Measurements from ENCODE around the gene TRAPPC3.

Gene TRAPPC3

GRCh38 chr1:36097693-36098585, 51.3 kb downstream of the TRAPPC3 start:
- no peak for TF ChIP-seq CTCF (conservative IDR thresholded peaks at IDR 0.05; ENCODE audit: low read length)
- H3K4me3 ChIP-seq (ENCODE audit: low read length), result no peak overlapping the region
- DNase-seq (ENCODE audit: low read depth), result no peak

DNA sequence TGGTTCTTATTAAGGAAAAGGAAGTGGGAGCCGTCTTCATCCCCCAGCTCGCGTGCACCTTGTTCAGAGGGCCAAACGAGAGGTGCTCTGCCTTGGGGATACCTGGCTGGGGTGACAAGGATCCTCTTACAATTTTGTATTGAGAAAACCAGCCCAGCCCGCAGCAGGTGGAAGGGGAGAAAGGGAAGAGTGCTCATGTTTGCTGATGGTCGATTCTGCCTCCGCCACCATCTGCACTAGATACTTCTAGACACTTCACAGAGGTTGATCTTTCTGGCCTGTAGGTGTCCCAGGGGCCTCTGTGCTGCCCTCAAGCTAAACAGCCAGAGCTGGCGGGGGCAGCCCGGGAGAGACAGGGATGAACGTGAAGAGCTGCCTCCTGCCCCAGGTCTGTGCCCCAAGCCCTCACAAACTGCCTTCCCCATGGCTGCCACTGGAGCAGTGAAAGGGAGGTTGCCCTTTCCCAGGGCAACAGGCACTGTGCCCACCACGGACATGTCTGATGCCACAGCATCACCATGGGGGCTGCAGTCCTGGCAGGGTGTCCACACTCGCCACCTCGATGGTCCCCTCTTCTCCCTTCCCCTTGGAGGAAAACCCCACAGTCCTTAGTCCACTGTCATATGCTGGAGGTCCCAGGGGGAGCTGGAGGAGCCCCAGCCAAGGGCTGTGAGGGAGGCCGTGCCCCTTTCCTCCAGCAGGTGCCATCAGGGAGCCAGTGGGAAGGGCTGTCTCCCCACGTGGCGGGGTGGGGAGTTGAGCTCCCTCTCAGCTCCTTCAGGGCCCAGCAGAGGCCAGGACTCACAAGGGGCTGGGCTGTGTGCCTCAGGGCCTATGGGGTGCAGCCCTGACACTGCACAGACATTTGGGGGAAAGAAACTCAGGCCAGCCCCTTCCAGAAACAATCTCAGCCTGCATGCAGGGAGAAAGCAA, 52.5 kb downstream of the TRAPPC3 start:
- no peak for DNase-seq (ENCODE audit: low read depth)
- peak; percentile 30 for TF ChIP-seq CTCF (conservative IDR thresholded peaks at IDR 0.05; ENCODE audit: low read length)
- H3K4me3 ChIP-seq (ENCODE audit: low read length), result no peak overlapping the region

GRCh38 chr1:36095760-36096405, 53.4 kb downstream of the TRAPPC3 start:
- no peak for DNase-seq (ENCODE audit: low read depth)
- no peak for TF ChIP-seq CTCF (conservative IDR thresholded peaks at IDR 0.05; ENCODE audit: low read length)
- H3K4me3 ChIP-seq (ENCODE audit: low read length), result no peak overlapping the region

GRCh38 chr1:36094621-36095061, 54.6 kb downstream of the TRAPPC3 start:
- H3K4me3 ChIP-seq (ENCODE audit: low read length), result no peak overlapping the region
- TF ChIP-seq CTCF (conservative IDR thresholded peaks at IDR 0.05; ENCODE audit: low read length), result 0 out of 2 replicates have a peak, but pooled peaks have one; percentile 3
- DNase-seq (ENCODE audit: low read depth), result peak; percentile 83

DNA sequence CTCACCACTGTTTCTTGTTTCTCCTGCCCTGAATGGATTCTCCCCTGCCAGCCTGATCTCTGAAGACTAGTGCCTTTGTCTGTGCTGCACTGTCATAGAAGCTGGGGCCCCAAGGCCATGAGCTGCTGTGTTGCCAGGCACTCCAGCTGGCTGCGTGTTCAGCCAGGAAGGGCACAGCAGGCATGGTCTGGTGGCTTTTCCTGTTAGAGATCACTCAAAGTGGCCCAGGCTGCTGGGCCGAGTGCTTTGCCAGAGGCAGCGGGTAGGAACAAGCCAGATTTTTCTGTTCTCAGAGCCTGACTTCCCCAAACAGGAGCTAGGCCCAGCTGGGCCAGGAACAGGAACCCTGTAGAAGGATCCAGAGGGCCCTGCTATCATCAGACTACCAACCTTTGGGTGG, 55.4 kb downstream of the TRAPPC3 start:
- no peak for TF ChIP-seq CTCF (conservative IDR thresholded peaks at IDR 0.05; ENCODE audit: low read length)
- no peak overlapping the region for H3K4me3 ChIP-seq (ENCODE audit: low read length)
- DNase-seq (ENCODE audit: low read depth), result no peak

GRCh38 chr1:36093226-36093625, 56.1 kb downstream of the TRAPPC3 start:
- no peak for TF ChIP-seq CTCF (conservative IDR thresholded peaks at IDR 0.05; ENCODE audit: low read length)
- H3K4me3 ChIP-seq (ENCODE audit: low read length), result no peak overlapping the region
- DNase-seq (ENCODE audit: low read depth), result no peak
